GM20000 (cell line): ENCODE data around the gene SRCIN1.

Source experiments
- DNase-seq: peaks from one replicate; pipeline ENCODE4 v3.0.0; 2012; ENCODE audit warnings: low spot score
- TF ChIP-seq, protein P1 (sequence below): IDR thresholded peaks from 2 replicates; pipeline ENCODE4 v1.5.1; 2012; ENCODE audit warnings: mild to moderate bottlenecking, control low read depth; ENCODE audit errors: extremely low read depth, missing control alignments

Gene SRCIN1

DNA sequence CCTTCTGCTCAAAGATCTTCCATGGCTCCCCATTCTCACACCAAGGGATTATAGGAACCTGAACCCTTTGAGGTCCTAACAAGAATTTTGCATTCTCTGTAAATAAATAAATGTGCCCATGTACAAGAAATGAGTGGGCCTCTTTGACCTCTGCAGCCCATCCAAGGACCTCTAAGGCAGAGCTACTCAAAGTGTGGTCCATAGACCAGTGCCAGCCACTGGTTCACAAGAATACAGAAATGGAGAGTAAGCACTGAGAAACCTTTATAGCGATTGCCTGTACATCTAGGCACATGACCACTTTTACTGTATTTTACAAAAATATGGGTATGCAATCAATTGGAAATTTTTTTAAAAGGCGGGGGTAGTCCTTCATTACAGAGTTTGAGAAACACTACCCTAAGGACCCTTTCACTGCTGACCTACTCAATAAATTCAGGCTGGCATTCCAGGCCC lies 7.8 kb upstream of the SRCIN1 start:
- no peak for DNase-seq
- TF ChIP-seq, protein P1, sequence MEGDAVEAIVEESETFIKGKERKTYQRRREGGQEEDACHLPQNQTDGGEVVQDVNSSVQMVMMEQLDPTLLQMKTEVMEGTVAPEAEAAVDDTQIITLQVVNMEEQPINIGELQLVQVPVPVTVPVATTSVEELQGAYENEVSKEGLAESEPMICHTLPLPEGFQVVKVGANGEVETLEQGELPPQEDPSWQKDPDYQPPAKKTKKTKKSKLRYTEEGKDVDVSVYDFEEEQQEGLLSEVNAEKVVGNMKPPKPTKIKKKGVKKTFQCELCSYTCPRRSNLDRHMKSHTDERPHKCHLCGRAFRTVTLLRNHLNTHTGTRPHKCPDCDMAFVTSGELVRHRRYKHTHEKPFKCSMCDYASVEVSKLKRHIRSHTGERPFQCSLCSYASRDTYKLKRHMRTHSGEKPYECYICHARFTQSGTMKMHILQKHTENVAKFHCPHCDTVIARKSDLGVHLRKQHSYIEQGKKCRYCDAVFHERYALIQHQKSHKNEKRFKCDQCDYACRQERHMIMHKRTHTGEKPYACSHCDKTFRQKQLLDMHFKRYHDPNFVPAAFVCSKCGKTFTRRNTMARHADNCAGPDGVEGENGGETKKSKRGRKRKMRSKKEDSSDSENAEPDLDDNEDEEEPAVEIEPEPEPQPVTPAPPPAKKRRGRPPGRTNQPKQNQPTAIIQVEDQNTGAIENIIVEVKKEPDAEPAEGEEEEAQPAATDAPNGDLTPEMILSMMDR = no peak

DNA sequence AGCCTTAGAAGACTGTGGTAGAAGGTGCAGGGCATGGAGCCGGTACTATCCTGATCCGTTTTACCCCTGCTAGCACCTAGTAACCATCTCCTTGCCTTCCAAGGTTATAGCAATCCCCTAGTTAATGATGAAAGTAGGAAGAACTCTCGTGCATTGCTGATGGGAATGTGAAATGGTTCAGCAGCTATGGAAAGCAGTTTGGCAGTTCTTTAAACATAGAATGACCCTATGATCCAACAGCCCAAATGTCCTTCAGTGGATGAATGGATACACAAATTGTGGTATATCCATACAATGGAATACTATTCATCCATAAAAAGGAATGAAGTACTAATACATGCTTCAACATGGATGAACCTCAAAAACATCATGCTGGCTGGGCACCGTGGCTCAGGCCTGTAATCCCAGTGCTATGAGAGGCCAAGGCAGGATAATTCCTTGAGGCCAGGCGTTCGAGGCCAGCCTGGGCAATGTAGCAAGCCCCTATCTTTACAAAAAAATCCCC lies 6.2 kb upstream of the SRCIN1 start:
- TF ChIP-seq, protein P1 = no peak
- DNase-seq = no peak

DNA sequence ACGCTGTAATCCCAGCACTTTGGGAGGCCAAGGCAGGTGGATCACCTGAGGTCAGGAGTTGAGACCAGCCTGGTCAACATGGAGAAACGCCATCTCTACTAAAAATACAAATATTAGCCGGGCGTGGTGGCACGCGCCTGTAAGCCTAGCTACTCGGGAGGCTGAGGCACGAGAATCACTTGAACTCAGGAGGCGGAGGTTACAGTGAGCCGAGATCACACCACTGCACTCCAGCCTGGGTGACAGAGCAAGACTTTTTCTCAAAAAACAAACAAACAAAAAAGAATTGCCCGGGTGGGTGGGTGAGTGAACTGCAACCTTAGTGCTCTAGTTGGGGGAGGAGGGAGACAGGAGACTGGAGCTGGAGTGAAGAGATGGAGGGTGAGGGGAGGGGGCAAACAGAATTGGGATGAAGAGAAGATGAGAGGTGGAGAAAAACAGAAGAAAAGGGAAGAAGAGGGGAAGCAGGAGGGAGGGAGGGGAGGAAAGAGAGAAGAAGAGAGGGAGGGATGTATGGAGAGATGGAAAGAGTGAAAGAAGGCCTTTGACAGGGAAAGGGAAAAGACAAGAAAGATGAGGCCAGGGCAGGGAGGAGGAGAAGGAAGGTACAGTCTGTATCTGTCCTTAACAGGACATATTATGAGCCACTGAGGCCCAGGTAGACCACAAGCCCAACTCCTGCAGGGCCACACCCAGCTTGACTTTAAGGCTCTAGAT lies 5.5 kb upstream of the SRCIN1 start:
- no peak for DNase-seq
- TF ChIP-seq, protein P1 = no peak

DNA sequence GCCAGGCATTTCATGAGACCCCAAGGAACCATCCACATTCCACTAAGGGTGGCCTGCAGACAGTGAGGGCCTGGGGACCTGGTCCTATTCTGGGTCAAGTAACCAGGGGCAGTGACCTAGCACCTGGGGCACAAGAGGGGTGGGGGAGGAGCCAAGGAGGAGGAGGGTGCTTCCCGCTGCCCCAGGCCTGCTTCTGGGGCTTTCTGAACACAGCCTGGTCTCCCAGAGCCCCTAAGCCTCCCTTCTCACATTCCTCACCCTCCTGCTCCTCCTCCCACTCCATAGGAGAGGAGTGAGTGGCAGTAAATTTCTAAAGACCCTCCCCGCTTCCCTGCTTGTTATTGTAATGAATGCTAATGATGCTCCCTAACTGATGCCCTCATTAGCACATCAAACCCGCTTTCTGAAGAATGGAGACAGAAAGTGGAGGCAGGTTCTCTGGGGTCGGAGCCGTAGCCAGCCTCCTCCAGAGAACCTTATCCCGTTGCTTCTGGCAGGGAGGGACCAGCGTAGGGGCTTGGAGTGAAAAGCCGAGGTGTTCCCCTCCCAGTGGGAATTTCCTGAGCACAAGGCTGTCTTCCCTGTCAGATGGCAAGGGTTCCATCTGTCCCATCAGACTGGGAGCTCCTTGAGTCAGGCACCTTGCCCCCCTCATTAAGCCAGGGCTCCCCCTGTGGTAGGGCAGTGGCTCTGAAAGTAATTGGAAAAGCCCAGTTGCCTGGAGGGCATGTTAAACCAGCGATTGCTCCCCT lies 3.7 kb upstream of the SRCIN1 start:
- DNase-seq = no peak
- TF ChIP-seq, protein P1 = no peak

DNA sequence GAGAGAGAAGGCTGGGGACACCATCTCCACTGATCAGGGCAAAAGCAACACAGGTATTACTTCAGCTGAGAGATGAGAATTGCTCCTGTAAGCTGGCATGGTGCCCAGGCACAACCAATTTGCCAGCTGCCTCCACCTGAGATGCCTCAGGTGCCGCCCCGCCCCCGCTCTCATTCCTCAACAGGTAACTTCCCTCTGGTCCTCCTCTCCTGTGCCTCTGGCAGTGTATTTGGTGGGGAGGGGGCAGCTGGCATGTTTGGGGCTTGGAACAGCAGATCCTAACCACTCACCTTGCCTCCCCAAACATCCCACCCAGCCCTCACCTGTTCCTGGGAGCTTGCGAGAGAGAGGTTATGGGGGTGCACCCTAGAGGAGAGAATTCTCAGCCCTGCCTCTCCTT lies 2.9 kb upstream of the SRCIN1 start:
- TF ChIP-seq, protein P1 = no peak
- no peak for DNase-seq

DNA sequence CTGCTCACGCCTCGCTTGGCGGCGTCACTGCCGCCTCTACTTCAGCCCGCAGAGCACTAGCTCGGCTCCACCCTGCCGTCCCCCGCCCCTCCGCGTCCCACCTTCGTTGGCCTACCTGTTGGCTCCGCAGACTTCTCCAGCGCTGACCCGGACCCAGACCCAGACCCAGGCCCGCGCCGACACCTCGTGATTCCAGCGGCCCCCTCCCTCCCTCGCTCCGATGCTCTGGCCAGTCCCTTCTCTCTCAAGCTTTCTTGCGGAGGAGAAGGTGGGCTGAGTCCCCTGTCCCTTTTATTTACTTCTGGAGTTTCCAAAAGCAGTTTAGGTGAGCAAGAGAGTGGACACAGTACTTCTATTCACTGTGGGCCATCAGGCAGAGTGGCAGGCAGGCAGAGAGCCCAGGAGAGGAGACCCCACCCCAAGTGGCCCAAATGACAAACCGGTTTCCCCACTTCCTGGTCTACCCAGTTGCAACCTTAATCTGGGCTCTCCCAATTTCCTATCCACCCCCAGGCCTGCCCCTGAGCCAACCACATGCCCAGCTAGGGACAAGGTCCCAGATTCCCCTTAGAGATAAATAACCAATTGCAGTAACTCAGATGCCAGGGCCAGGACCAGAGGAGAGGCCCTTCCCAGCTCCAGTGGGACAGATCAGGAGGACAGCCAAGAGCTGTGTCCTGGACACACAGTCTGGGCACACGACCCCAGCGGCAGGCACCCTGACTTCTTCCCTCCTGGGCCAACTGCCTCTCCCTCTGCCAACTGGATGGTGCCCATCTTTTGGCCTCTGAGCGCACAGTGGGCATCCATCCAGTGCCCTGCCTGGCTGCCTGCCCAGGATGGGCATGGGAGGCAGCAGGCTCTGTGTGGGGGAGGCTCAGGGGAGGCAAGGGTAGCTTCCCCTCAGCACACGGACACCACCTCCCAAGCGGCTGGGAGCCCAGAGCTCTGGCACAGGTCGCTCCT lies 1.2 kb upstream of the SRCIN1 start:
- no peak for DNase-seq
- TF ChIP-seq, protein P1 = no peak
